Panc1 (cell line): ENCODE data around the gene DAB2IP. TPM values are rescaled to one million over a fixed set of nuclear protein-coding genes. Genes with fewer than 3 reads are reported as not detected.

Experiments used
- ATAC-seq: fragments of 200-7000 bp; cut with Tn5 transposase; 2 replicates; pipeline ENCODE4 v1.9.1; 2020; ENCODE audit warnings: mild to moderate bottlenecking, moderate library complexity
- BruUV-seq: library from RNA; stranded (reverse); fragments of 400-500 nt; replicated peaks from 2 replicates; lab custom pipeline; 2021; lab: Mats Ljungman, UMichigan
- CTCF ChIA-PET: fragments of 300-600 bp; sonication (Branson Sonifier 250); formaldehyde crosslinking; loops from one replicate; lab custom pipeline; 2022; ENCODE audit warnings: antibody characterized with exemption; lab: Charles Lee
- POLR2A ChIA-PET: fragments of 300-600 bp; sonication (Branson Sonifier 250); formaldehyde crosslinking; loops from one replicate; lab custom pipeline; 2022; ENCODE audit warnings: antibody characterized with exemption; lab: Charles Lee
- DNase-seq: peaks from one replicate; pipeline ENCODE4 v3.0.0-alpha.2; 2010; ENCODE audit warnings: low read depth, low spot score
- H3K27ac ChIP-seq: 2 replicates; pipeline ENCODE4 v1.5.1; 2011; ENCODE audit warnings: mild to moderate bottlenecking, low read length, inconsistent platforms
- H3K27me3 ChIP-seq: fragments of 200-500 bp; sonication (Bioruptor generic); 2 replicates; pipeline ENCODE4 v1.6.0; 2014; ENCODE audit warnings: low read length, inconsistent platforms; ENCODE audit not compliant: control insufficient read depth, insufficient read depth
- H3K36me3 ChIP-seq: fragments of 200-500 bp; sonication (Bioruptor generic); 2 replicates; pipeline ENCODE4 v1.5.1; 2014; ENCODE audit warnings: inconsistent platforms, mild to moderate bottlenecking, low read length, moderate library complexity; ENCODE audit not compliant: control insufficient read depth, insufficient read depth
- H3K4me1 ChIP-seq: 2 replicates; pipeline ENCODE4 v1.5.1; 2011; ENCODE audit warnings: inconsistent platforms, mild to moderate bottlenecking, low read length, moderate library complexity; ENCODE audit not compliant: control insufficient read depth, insufficient read depth
- H3K4me3 ChIP-seq, 2 experiments: 2 replicates each; pipeline ENCODE4 v1.5.1; 2011 to 2012; ENCODE audit warnings: low read depth in 2 of 2, low read length in 2 of 2, mild to moderate bottlenecking in 2 of 2, inconsistent platforms in 1 of 2, moderate library complexity in 1 of 2
- H3K9me3 ChIP-seq: fragments of 200-500 bp; sonication (Bioruptor generic); 2 replicates; pipeline ENCODE4 v1.5.1; 2014; ENCODE audit warnings: low read depth, mild to moderate bottlenecking, inconsistent platforms, low read length, moderate library complexity; ENCODE audit not compliant: control insufficient read depth, insufficient read depth
- CTCF ChIP-seq: fragments of 450-650 bp; IDR thresholded peaks from 2 replicates; pipeline ENCODE4 v1.5.1; 2017; ENCODE audit warnings: mild to moderate bottlenecking
- POLR2AphosphoS5 ChIP-seq: IDR thresholded peaks from 2 replicates; pipeline ENCODE4 v1.6.1; 2012; ENCODE audit warnings: mild to moderate bottlenecking, low read depth, low read length, moderate library complexity
- REST ChIP-seq, 2 experiments: IDR thresholded peaks; 2 replicates each; pipeline ENCODE4 v1.6.1; 2011 to 2012; ENCODE audit warnings: low read depth in 2 of 2, control low read depth in 1 of 2, low read length in 1 of 2, mild to moderate bottlenecking in 1 of 2, moderate library complexity in 1 of 2; ENCODE audit not compliant: insufficient read depth in 1 of 2
- SIN3A ChIP-seq: IDR thresholded peaks from 2 replicates; pipeline ENCODE4 v1.6.1; 2012; ENCODE audit warnings: low read depth, mild to moderate bottlenecking, low read length, moderate library complexity, borderline replicate concordance; ENCODE audit not compliant: insufficient read depth
- TCF7L2 ChIP-seq: IDR thresholded peaks from 2 replicates; pipeline ENCODE4 v1.6.1; 2011; ENCODE audit warnings: mild to moderate bottlenecking, low read depth, low read length, inconsistent platforms
- in situ Hi-C: cut with HindIII; loops from 2 replicates; pipeline ENCODE4 v1.10.0; 2016; ENCODE audit warnings: low sequenced_read_pairs, low pct_unique_long_range_greater_than_20kb
- intact Hi-C: fragments of 100-400 bp; cut with micrococcal nuclease; formaldehyde crosslinking; loops from one replicate; pipeline ENCODE4 v1.10.0; 2022; ENCODE audit not compliant: unreplicated experiment
- total RNA-seq: library from RNA; stranded (reverse); gene quantifications from one replicate; pipeline ENCODE4 v1.2.1, GENCODE V29; 2021; ENCODE audit not compliant: unreplicated experiment

Gene DAB2IP
- total RNA-seq, 1 experiment from 2014 or later: 18.4 TPM

DNA sequence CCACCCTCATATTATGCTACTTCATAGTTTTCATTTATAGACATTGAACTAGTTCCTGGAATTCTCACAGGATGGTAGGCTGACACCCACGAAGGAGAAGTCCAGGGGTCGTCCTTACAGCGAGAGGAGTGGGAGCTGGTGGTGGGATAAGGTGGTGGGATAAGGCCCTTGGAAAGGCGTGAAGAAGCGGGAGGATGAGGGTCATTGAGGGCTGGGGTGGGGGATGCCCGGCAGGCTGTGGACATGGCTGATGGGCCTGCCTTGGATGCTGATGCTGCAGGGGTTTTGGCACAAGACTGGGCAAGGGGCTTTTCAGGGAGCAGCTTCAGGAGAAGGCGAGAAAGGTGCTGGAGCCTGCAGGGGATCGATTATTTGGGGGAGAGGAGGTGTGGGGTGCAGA lies 9.4 kb downstream of the DAB2IP start:
- in situ Hi-C loops (no loop called here), intact Hi-C loops (no loop called here)
- CTCF ChIA-PET: no interaction called here
- no peaks in the 10 kb centered on the region for H3K4me1 ChIP-seq
- TF ChIP-seq CTCF: no peak
- no peak for TF ChIP-seq SIN3A
- no peak for TF ChIP-seq REST (IDR thresholded peaks at IDR 0.05; ENCODE audit: insufficient read depth in 1 of 2, low read depth in 2 of 2, low read length in 1 of 2)
- TF ChIP-seq TCF7L2: no peak
- no peak for TF ChIP-seq POLR2AphosphoS5
- H3K4me3 ChIP-seq: no peak overlapping the region
- ATAC-seq (no peak), DNase-seq (no peak)
- H3K27me3 ChIP-seq: no peaks in the 10 kb centered on the region
- H3K9me3 ChIP-seq: no peaks in the 10 kb centered on the region
- no peak overlapping the region for H3K27ac ChIP-seq
- H3K36me3 ChIP-seq: no peaks in the 10 kb centered on the region
- POLR2A ChIA-PET: no interaction called here
- no TSS peak for BruUV-seq

DNA sequence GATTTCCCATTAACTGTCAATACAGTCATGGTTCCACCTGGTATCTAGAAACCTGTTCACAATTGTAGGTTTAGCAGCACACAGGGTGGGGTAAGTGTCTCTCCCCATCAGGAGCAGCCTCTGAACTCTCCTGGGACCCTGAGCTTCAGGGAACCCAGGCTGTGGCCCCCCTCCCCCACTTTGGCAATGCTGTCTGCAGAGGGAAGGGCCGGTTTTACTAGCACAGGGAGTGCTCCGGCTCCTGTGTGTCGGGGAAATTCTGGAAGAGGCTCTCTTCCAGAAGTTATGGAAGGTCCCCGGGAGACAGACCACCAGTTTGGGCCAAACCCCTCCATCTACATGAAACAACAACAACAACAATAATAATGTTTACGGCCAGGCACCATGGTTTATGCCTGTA lies 9.9 kb downstream of the DAB2IP start:
- Histone ChIP-seq H3K27ac (no peak overlapping the region), H3K27me3 (no peaks in the 10 kb centered on the region), H3K36me3 (no peaks in the 10 kb centered on the region), H3K4me3 (no peak overlapping the region), H3K9me3 (no peaks in the 10 kb centered on the region), H3K4me1 (no peaks in the 10 kb centered on the region)
- TF ChIP-seq TCF7L2 (no peak), REST (IDR thresholded peaks at IDR 0.05; ENCODE audit: insufficient read depth in 1 of 2, low read depth in 2 of 2, low read length in 1 of 2) (no peak), POLR2AphosphoS5 (no peak), SIN3A (no peak), CTCF (no peak)
- POLR2A ChIA-PET: no interaction called here
- DNase-seq: no peak
- CTCF ChIA-PET: no interaction called here
- in situ Hi-C loops: no loop called here
- BruUV-seq: no TSS peak
- ATAC-seq: no peak
- intact Hi-C loops: no loop called here
